IPS-18a (cell line): ENCODE measurements around the gene MACROD2.

Experiments used
- H3K27ac ChIP-seq: one replicate; pipeline ENCODE4 v1.5.1; 2013; ENCODE audit warnings: low read length
- H3K27me3 ChIP-seq: one replicate; pipeline ENCODE4 v1.6.1; 2013; ENCODE audit warnings: mild to moderate bottlenecking, low read length; ENCODE audit not compliant: control insufficient read depth, insufficient read depth
- H3K36me3 ChIP-seq: one replicate; pipeline ENCODE4 v1.6.1; 2013; ENCODE audit warnings: low read depth, low read length; ENCODE audit not compliant: control insufficient read depth
- H3K4me1 ChIP-seq: one replicate; pipeline ENCODE4 v1.6.1; 2013; ENCODE audit warnings: low read depth, low read length; ENCODE audit not compliant: control insufficient read depth
- H3K4me3 ChIP-seq: one replicate; pipeline ENCODE4 v1.5.1; 2013; ENCODE audit warnings: low read length
- H3K9ac ChIP-seq: one replicate; pipeline ENCODE4 v1.6.1; 2013; ENCODE audit warnings: mild to moderate bottlenecking, low read length, moderate library complexity
- H3K9me3 ChIP-seq: one replicate; pipeline ENCODE4 v1.6.1; 2013; ENCODE audit warnings: low read depth, low read length; ENCODE audit not compliant: control insufficient read depth

MACROD2 gene

DNA sequence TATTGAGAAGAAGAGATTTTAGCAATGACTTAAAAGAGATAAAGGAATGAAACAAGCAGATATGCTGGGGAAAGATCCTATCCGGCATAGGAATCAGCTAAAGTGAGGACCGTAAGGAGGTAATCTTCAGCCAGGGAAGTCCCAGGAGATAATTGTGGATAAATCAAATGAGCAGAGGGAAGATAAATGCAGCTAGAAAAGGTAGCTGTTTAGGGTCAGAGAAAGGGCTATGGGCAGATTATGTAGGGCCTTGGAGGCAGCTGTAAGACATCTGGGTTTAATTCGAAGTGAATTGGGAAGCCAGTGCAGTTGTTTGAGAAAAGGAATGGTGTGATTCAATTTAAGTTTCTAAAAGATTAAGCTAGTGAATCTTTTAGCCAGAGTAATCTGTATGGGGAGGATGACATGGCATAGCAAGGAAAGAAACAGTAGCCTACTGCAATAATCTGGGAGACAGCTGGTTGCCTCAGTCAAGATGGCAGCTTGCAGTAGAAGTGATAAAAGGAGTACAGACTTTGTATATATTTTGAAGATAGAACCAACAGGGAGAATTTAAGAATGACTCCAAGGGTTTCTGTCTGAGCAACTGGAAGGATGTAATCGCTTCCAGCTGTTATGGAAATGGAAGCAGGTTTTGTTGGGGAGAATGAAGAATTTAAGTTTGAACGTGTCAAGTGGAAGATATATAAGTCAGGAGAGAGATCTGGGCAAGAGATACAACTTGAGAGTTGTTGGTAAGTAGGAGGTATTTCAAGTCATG lies 894.4 kb downstream of the MACROD2 start:
- Histone ChIP-seq H3K4me3 (no peak overlapping the region), H3K9ac (no peak overlapping the region), H3K4me1 (no peaks in the 10 kb centered on the region), H3K27me3 (no peaks in the 10 kb centered on the region), H3K36me3 (no peaks in the 10 kb centered on the region), H3K27ac (no peak overlapping the region), H3K9me3 (no peaks in the 10 kb centered on the region)

DNA sequence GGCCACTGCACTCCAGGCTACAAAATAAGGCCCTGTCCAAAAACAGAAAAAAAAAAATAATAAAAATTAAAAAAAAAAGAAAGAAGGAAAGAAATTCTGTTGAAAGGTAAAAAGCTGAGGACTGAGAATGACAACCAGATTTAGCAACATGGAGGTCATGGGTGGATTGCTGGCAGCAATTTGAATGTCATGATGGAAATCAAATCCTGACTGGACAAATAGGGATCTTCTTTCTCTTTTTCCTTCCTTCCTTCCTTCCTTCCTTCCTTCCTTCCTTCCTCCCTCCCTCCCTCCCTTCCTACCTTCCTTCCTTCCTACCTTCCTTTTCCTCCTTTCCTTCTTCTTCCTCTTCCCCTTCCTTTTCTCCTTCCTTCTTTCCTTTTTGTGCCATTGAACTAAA lies 895.4 kb downstream of the MACROD2 start:
- Histone ChIP-seq H3K9me3 (no peaks in the 10 kb centered on the region), H3K36me3 (no peaks in the 10 kb centered on the region), H3K27me3 (no peaks in the 10 kb centered on the region), H3K9ac (no peak overlapping the region), H3K4me3 (no peak overlapping the region), H3K4me1 (no peaks in the 10 kb centered on the region), H3K27ac (no peak overlapping the region)

DNA sequence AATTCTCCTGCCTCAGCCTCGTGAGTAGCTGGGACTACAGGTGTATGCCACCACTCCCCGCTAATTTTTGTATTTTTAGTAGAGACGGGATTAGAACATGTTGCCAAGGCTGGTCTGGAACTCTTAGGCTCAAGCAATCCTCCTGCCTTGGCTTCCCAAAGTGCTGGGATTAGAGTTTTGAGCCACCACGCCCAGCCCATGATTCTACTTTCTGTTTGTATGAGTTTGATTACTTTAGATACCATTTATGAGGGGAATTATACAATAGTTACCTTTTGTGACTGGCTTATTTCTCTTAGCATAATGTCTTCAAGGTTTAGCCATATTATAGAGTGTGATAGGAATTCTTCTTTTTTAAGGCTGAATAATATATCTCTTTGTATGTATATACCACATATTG lies 897.5 kb downstream of the MACROD2 start:
- Histone ChIP-seq H3K27me3 (no peaks in the 10 kb centered on the region), H3K9ac (no peak overlapping the region), H3K9me3 (no peaks in the 10 kb centered on the region), H3K27ac (no peak overlapping the region), H3K4me3 (no peak overlapping the region), H3K4me1 (no peaks in the 10 kb centered on the region), H3K36me3 (no peaks in the 10 kb centered on the region)

DNA sequence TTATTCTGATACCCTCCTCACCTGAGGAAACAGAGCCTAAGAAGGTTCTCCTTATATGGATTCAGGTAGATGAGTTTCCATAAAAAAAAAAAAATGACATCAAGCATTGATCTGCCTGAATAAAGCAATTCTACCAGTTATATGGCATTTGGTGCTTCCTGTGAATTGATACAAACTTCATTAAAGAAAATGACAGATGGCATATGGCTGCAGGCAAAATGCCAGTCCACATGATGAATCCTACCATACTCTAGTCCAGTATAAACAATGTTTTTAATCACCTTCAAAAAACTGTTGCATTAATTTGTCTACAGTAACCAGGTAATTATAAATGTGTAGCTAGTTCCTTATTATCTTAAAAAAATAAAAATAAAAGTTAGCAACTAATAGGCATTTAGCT lies 901.3 kb downstream of the MACROD2 start:
- Histone ChIP-seq H3K4me1 (no peaks in the 10 kb centered on the region), H3K27ac (no peak overlapping the region), H3K9me3 (no peaks in the 10 kb centered on the region), H3K27me3 (no peaks in the 10 kb centered on the region), H3K9ac (no peak overlapping the region), H3K4me3 (no peak overlapping the region), H3K36me3 (no peaks in the 10 kb centered on the region)

DNA sequence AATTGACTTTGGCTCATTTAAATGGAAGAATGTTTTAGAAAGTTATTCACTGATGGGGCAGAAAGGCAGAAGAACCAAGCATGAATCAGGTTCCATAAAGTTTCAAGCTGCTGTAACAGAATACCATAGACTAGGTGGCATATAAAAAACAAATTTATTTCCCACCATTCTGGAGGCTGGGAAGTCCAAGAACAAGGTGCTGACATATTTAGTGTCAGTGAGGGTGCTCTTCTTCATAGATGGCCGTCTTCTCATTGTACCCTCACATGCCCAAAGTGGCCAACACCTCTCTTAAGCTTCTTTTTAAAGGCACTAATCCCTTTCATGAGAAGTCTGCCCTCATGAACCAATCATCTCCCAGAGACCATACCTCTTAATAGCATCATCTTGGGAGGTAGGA lies 902.3 kb downstream of the MACROD2 start:
- Histone ChIP-seq H3K4me1 (no peaks in the 10 kb centered on the region), H3K27me3 (no peaks in the 10 kb centered on the region), H3K9me3 (no peaks in the 10 kb centered on the region), H3K9ac (no peak overlapping the region), H3K36me3 (no peaks in the 10 kb centered on the region), H3K27ac (no peak overlapping the region), H3K4me3 (no peak overlapping the region)

DNA sequence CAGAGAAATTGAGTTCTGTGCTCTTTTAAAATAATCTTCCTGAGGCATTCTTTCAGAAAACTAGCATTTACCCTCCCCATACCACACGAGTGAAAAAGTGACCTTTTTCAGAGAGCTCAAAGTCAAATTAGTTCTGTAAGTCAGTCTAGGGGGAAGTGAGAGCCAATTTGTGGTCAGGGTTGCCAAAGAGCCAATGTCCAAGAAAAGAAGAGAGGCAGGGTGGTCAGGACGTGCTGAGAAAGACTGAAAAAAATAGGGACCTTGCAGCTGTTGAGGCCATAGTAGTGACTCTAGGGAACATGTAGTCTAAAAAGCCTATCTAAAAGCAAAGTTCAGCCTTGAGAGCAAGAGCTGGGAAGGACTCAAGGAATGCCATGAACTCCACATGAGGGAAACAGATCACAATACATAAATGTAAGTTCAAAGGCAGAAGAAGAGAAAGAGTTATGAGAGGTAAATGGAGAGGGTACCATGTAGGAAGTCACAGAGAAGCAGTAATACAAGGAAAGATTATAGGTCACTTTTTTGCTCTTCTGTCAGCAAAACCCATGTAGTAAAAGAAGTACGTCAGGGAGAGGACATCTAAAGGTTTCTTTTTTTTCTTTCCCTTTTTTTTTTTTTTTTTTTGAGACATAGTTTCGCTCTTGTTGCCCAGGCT lies 907.2 kb downstream of the MACROD2 start:
- Histone ChIP-seq H3K27ac (no peak overlapping the region), H3K27me3 (no peaks in the 10 kb centered on the region), H3K4me3 (no peak overlapping the region), H3K9ac (no peak overlapping the region), H3K4me1 (peaks cover 7% of the 10 kb centered on the region), H3K36me3 (no peaks in the 10 kb centered on the region), H3K9me3 (no peaks in the 10 kb centered on the region)

DNA sequence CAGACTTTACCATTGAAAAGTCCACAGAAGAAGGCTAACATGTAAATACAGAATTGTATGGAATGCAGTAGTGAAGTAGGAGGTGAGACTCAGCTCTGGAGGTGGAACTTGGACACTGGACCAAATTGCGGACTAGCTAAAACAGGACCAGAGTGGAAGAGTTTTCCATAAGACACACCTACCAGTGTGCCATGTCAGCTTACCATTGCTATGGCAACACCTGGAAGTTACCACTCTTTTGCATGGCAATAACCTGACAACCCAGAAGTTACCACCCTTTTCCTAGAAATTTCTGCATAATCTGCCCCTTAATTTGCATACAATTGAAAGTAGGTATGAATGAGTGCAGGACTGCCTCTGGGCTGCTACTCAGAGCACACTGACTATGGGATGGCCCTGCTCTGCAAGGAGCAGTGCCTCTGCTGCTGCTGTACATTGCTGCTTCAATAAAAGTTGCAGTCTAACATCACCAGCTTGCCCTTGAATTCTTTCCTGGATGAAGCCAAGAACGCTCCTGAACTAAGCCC lies 911.7 kb downstream of the MACROD2 start:
- Histone ChIP-seq H3K9ac (no peak overlapping the region), H3K36me3 (no peaks in the 10 kb centered on the region), H3K4me1 (peaks cover 7% of the 10 kb centered on the region), H3K4me3 (no peak overlapping the region), H3K9me3 (no peaks in the 10 kb centered on the region), H3K27ac (no peak overlapping the region), H3K27me3 (no peaks in the 10 kb centered on the region)

DNA sequence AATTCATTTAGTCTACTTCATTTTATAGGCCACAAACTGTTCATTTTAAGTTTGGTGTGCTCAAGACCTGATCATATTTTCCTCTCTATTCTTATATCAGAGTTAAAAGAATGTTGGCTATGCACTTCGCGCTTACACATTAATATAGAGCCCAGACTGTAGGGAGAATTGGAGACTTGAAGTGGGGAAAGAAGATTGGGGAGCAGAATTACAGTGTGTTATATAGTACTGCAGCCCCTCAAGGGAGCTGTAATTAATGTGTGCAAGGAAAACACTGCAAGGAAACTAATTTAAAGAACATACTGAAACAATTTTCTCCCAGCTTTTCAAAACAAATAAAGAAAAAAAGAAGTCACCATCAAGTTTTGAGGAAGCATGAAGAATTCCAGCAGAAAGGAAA lies 914.8 kb downstream of the MACROD2 start:
- H3K4me3 ChIP-seq = no peak overlapping the region
- H3K4me1 ChIP-seq = peaks cover 7% of the 10 kb centered on the region
- no peaks in the 10 kb centered on the region for H3K9me3 ChIP-seq
- H3K27me3 ChIP-seq = no peaks in the 10 kb centered on the region
- H3K9ac ChIP-seq = no peak overlapping the region
- H3K27ac ChIP-seq = no peak overlapping the region
- H3K36me3 ChIP-seq = no peaks in the 10 kb centered on the region

DNA sequence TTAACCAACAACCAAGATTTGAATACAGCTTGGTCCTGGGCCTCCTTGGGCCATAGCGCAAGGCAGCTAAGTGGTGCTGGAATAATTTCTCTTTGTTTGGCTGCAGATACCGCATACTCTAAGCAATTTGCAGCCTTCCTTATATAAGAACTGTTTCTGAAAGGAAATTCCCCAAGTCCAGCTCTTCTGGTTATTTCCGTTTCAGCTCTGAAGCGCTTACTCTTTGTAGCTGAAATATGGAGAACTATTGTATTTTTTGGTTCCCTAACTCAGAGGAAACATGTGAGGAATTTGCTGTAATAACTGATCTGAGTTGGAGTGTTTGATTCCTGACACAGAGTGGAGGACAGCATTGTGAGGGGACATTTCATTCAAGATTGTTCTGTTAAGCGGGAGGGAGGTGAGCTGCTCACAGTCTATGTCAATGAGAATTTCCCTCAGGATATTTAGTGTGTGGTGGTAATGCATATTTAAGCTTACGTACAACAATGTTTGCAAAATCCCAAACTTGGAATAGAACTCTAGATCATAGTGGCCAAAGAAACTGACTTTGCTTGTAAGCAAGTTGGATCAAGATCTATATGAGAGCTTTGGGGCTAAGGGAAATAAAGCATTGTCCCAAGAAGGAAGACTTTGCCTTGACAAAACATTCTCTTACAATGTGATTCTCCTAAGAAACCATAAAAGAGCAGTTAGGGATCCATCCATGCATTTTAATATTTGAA lies 918.7 kb downstream of the MACROD2 start:
- H3K4me1 ChIP-seq = peaks cover 7% of the 10 kb centered on the region
- H3K27ac ChIP-seq = no peak overlapping the region
- H3K9ac ChIP-seq = no peak overlapping the region
- H3K4me3 ChIP-seq = no peak overlapping the region
- no peaks in the 10 kb centered on the region for H3K9me3 ChIP-seq
- H3K36me3 ChIP-seq = no peaks in the 10 kb centered on the region
- no peaks in the 10 kb centered on the region for H3K27me3 ChIP-seq

DNA sequence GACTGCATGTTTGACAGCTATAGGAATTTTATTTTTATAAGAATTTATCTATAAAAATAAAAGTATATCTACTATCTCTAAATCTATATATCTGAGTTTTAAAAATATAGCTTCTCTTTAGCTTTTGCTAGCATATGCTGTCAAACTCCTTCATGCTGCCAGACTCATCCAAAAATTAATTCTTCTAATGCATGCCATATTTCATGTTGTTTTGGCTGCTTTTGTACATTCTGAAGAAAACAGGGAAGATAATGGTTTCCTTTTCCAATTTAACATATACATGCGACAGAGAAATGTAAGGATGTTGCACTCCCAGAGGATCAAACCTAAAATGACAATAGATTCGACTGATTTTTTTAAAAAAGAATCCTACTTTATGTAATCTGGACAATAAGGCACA lies 919.3 kb downstream of the MACROD2 start:
- Histone ChIP-seq H3K4me3 (no peak overlapping the region), H3K4me1 (peaks cover 13% of the 10 kb centered on the region), H3K9me3 (no peaks in the 10 kb centered on the region), H3K27ac (no peak overlapping the region), H3K36me3 (no peaks in the 10 kb centered on the region), H3K9ac (no peak overlapping the region), H3K27me3 (no peaks in the 10 kb centered on the region)

DNA sequence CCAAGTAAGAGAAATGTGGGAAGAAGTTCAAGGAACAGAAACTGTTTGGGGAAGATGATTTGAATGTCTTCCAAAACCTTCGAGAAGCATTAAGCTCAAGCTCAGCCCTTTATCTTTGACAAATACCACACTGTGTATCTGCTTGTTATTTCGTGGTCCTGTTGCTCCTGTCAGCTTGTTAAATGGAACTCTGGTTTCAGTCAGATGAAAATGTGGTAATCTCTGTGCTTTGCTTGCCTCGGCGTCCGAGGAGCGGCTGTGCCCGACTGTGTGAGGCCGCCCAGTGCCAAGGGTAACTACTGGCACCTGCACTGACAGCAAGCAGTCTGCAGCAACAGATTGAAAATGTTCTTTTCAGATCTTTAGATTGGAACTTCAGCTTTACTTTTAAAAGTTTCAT lies 920.0 kb downstream of the MACROD2 start:
- no peak overlapping the region for H3K27ac ChIP-seq
- H3K4me3 ChIP-seq = no peak overlapping the region
- no peak overlapping the region for H3K9ac ChIP-seq

More for the DNA sequence above, 920.0 kb downstream of the MACROD2 start:
- Histone ChIP-seq H3K27me3 (no peaks in the 10 kb centered on the region), H3K4me1 (peaks cover 20% of the 10 kb centered on the region), H3K36me3 (no peaks in the 10 kb centered on the region), H3K9me3 (no peaks in the 10 kb centered on the region)
